ENCODE measurements around the gene FRS3.

The FRS3 gene

DNA sequence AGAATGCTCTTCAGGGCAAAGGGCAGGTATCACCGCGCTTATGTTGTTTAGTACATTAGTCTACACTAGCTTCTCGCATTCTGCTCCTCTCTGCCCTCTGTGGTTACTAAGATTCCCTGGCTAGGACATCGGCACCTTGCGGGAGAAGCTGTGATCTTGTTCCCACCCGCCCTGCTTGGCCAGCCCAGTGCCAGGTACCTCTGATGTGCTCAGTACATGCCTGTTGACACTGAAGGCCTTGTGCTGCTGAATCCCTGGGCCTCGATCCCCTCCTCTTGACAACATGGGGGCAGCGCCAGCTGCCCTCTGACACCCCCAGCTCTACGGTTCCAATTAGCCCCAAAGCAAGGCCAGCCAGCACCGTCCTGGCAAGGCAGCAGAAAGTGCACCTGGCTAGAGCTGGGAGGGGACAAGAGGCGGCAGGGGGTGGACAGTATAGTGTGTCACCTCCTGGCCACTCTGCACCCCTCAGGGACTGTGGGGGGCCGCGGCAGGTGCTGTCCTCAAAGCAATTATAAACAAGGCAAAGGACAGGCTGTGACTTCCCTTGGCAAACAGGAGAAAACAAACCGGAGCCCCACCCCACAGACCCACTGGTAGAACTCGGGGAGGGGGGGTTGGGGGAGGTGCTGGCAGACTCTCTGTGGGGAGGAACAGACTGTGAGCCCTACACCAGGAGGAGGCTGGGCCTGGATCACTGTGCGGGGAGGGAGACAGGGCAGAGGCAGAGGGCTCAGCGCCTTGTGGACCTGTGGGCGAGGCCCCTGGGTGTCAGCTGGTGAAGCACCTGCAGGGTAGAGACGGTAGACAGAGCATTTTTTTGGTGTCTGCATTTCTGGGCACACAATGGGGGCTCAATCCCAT lies 51.4 kb downstream of the FRS3 start:
- no peak for DNase-seq (ENCODE audit: low read depth in 2 of 2)

DNA sequence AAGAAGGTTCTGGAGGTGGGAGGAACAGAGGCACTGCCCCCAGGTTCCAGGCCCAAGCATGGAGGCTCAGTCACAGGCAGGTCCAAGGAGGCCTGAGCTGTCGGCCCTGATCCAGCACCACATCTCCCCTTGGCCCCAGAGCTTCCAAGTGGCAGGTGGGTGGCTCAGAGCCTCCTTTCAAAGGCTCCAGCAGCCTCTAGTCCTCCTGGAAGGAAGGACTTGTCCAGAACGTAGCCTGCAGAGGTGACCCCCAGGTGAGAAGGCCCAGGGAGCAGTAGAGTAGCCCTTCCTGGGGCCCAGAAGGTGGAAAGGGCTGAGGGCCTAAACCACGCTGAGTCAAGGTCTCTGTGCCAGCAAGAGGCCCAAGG lies 52.0 kb downstream of the FRS3 start:
- DNase-seq (ENCODE audit: low read depth in 2 of 2), result no peak

DNA sequence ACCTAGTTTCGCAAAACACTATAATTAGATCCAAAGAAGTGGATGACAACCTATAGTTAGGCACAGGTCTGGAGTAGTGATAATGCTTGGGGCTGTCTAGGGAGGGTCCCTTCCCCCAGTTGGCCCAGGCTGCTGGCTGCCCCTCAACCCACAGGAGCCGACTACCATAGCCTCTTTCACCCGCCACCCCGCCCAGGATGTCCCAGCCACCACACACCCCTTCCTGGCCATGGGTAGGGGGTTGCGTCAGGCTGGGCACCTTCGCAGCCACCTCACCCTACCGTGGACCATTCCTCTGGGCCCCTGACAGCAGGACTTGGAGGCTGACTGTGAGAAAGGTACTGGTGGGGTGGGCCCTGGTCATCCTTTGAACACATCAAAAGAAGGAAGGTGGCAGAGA lies 52.8 kb downstream of the FRS3 start:
- no peak for DNase-seq (ENCODE audit: low read depth in 2 of 2)

DNA sequence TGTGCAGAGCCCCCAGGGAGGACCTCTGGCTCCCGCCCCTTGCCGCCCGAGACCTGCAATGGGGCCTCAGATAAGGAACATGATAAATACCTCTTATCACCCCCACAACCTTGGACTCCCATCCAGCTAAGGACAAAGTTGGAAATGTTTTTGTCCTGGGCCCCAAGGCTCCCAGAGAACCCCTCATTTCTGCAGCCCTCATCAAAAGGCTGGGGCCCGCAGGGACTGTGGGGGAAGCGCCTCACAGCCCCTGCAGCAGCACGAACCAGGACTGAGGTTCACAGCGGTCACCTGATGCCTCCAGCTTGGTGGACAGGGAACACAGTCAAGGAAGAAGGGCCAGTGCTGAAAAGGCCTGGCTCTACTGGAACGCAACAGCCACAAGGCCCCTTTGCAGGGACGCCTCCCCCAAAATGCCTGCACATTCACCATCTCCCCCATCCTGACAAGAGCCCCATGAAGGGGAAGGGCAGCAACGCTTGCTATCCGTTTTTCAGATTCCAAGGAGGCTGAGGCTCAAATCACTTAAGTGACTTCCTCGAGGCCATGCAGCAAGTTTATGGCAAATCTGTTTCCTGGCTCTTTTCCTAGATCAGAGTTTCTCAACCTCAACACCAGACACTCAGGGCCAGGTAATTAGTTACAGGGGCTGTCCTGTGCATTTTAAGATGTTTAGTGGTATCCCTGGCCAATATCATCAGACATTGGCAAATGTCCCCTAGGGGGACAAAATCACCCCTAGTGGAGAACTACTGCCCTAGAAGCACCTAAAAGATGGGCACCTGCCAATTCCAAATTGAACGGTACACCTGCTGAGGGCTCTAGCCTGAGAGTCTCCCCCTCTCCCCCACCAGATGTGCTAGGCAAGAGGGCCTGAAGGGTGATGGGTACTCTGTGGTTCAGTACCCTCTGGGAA lies 54.9 kb downstream of the FRS3 start:
- no peak for DNase-seq (ENCODE audit: low read depth in 2 of 2)

DNA sequence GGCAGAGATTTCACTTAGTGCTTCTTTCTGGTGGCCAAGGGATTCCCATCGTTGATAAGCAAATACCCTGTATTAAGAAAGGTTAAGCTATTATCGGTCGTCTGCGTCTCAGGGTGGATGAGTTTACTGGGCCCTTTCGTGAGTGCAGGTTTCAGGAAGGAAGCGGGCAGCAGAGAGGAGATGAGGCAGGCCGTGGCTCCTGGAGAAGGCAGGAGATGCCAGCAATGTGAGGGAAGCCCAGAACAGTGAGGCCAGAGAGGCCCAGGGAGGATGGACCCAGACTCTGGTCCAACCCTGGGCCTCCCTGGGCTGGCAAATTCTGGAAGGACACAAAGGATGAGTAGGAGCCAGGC lies 55.5 kb downstream of the FRS3 start:
- DNase-seq (ENCODE audit: low read depth in 2 of 2), result no peak

DNA sequence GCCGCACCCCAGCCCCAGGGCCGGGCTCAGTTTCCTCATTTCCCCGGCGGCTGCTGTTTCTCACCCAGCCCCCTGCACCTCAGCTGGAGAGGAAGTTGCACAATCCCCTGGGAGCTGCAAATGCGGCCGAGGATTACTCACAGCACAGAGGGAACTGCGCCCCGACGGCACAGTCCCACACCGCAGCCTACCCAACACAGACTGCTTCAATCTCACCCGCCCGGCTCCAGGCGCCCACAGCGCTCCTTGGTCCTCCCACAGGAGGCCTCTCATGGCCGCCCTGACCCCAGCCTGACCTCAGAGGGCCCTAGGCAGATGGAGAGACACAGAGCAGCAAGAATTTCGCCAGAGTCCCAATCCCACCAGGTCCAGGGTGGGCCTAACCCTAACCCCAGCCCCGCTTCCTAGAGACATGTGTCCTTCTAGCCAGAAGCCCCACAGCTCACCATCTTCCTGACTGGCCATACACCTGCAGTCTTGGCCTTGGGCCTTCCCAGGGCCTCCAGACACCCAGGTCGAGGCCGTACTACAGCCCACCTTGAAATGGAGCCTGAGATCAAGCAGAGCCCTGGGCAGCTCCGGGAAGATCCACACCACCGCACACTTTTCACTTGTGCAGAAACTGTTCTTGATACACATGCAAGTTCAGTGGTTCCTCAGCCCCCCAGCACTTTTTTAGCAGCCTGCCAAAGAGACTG lies 56.0 kb downstream of the FRS3 start:
- no peak for DNase-seq (ENCODE audit: low read depth in 2 of 2)

DNA sequence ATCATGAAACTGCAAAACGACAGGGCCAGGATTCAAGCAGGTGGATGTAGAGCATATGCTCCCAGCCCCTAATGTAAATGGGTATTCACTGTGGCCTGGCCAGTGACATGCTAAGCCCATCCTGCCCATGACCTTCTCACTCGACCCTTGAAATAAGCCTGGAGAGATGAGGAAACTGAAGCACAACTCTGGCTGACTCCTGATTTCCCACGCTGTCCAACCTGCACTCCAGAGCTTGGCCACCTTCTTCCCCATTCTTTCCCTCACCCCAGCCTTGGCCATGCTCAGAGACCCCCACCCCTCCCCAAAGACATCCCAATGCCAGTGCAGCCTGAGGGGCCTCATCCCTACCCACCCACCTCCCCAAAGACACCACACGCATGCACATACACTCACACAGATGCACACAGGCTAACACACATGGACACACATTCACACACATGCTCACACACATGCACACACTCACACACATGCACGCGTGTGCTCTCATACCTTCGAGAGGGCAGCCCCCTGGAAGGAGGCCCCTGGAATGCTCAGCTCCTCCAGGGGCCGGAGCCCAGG lies 56.7 kb downstream of the FRS3 start:
- DNase-seq (ENCODE audit: low read depth in 2 of 2), result no peak

DNA sequence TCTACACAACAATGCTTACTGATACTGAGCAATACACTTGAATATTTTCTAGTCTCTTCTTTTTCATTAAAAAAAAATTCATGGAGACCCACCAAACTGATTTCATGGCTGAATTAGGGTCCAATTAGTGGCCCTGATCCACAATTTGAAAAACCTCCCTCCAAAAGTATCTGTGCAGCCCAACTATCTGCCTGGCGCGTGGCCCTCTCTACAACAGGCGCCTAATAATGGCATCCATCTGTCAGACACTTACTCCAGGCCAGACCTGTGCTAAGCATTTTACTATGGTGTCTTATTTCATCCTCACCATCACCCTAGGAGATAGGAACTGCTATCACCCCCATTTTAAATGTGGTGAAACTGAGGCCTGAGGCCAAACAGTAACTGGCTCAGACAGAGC lies 58.3 kb downstream of the FRS3 start:
- no peak for DNase-seq (ENCODE audit: low read depth in 2 of 2)

DNA sequence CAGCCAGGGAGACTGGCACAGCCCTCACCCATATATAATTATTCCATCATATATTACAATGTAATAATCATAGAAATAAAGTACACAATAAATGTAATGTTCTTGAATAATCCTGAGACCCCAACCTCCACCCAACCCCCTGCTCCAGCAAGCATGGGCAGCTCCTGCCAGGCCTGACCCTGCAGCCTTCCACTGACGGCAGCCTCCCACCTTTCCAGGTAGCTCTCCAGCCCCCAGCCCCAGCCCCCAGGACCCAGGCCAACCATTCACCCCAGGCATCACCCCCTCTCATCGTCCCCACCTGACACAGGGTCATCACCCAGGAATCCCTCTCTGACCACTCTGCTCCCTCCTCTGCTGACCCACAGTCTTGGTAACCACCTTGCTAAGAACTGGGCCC lies 58.9 kb downstream of the FRS3 start:
- no peak for DNase-seq (ENCODE audit: low read depth in 2 of 2)

DNA sequence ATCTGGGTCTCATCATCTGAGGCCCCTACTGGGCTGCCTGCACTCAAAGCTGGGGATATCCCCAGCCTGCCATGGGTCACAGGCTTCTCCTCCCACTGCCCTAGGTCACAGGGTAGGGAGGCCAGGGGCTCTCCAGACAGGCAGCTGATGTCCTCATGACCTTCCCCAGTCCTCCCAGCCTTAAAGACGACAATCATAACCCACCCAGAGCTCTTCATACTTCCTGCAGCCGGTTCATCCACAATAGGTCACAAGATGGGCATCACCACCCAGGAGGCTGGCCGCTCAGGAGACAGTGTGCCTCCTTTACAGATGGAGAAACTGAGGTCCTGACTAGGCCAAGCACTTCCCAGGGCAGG lies 59.5 kb downstream of the FRS3 start:
- DNase-seq (ENCODE audit: low read depth in 2 of 2), result no peak

Measured in stimulated activated CD8-positive, alpha-beta memory T cell treated with anti-CD3 and anti-CD28 coated beads, Interleukin-2, amount 100 ng/mL, for 48 hours (primary cell).